Aorta (tissue), 5 donors: Measurements from ENCODE around the gene DOHH. TPM values are rescaled to one million over a fixed set of nuclear protein-coding genes. Genes with fewer than 3 reads are reported as not detected.
A peak's percentile ranks its signal among the peaks of the same experiment; 100 is the strongest.

Experiments
- ATAC-seq: fragments of 200-7000 bp; cut with Tn5 transposase; one replicate; pipeline ENCODE4 v1.9.1; 2022; ENCODE audit warnings: moderate library complexity; ENCODE audit not compliant: low FRiP score
- DNase-seq, 2 donors: peaks; one replicate each; pipeline ENCODE4 v3.0.0-alpha.2; 2020
- H3K27ac ChIP-seq, 2 donors: one replicate each; pipeline ENCODE4 v1.5.1; 2013; ENCODE audit warnings: low read length in 2 of 2, mild to moderate bottlenecking in 2 of 2, moderate library complexity in 2 of 2, control low read depth in 1 of 2, inconsistent platforms in 1 of 2, low read depth in 1 of 2
- H3K27me3 ChIP-seq, 2 donors: one replicate each; pipeline ENCODE4 v1.6.1; 2013; ENCODE audit warnings: control low read depth in 1 of 2, low read length in 1 of 2, mild to moderate bottlenecking in 1 of 2, moderate library complexity in 1 of 2; ENCODE audit not compliant: insufficient read depth in 2 of 2, control insufficient read depth in 1 of 2
- H3K36me3 ChIP-seq, 2 donors: one replicate each; pipeline ENCODE4 v1.6.1; 2013; ENCODE audit warnings: control low read depth in 1 of 2, low read length in 1 of 2, mild to moderate bottlenecking in 1 of 2; ENCODE audit not compliant: insufficient read depth in 2 of 2, control insufficient read depth in 1 of 2
- H3K4me1 ChIP-seq, 2 donors: one replicate each; pipeline ENCODE4 v1.6.1; 2013; ENCODE audit warnings: low read length in 2 of 2, control low read depth in 1 of 2, mild to moderate bottlenecking in 1 of 2, moderate library complexity in 1 of 2; ENCODE audit not compliant: insufficient read depth in 2 of 2, control insufficient read depth in 1 of 2
- H3K4me3 ChIP-seq, 2 donors: one replicate each; pipeline ENCODE4 v1.5.1; 2013; ENCODE audit warnings: low read length in 2 of 2, control low read depth in 1 of 2, mild to moderate bottlenecking in 1 of 2
- H3K9me3 ChIP-seq: one replicate; pipeline ENCODE4 v1.6.1; 2013; ENCODE audit warnings: mild to moderate bottlenecking, low read length; ENCODE audit not compliant: control insufficient read depth
- WGBS, 2 donors: extraction: QIAGEN DNeasy Blood & Tissue Kit; methylation state at CpG; one replicate each; pipeline ENCODE4 v1.1.7; 2013; 5-methylcytosine and 5-hydroxymethylcytosine counted together
- intact Hi-C, 2 donors: fragments of 100-400 bp; cut with DNase I; formaldehyde crosslinking; loops; one replicate each; pipeline versions ENCODE4 v1.14.2 to v1.15.0; 2022
- polyA plus RNA-seq, 2 donors: library from polyadenylated mRNA; stranded (reverse); fragments of 200-250 nt; gene quantifications; one replicate each; pipeline ENCODE4 v1.2.3, GENCODE V29; 2013
- total RNA-seq, 2 donors: library from RNA; stranded (reverse); fragmentation: NEBNext Ultra II Directional; extraction: Animal tissue kit (Norgen Biotek cat#: 25700); gene quantifications; one replicate each; pipeline ENCODE4 v1.2.1, GENCODE V29; 2021
- donor health status: healthy with polysubstance abuse.
- donor health status: Bipolar disorder and iron deficiency.
- donor health status: DM: no; HTN: no; CAD: no.
- donor health status: DM: no; HTN: no; CAD: no.
- donor health status: DM: yes; HTN: yes; CAD: no.

The DOHH gene
- total and polyA plus RNA-seq, 4 donors, result 6.1 to 11.5 (median 7.4) TPM

DNA sequence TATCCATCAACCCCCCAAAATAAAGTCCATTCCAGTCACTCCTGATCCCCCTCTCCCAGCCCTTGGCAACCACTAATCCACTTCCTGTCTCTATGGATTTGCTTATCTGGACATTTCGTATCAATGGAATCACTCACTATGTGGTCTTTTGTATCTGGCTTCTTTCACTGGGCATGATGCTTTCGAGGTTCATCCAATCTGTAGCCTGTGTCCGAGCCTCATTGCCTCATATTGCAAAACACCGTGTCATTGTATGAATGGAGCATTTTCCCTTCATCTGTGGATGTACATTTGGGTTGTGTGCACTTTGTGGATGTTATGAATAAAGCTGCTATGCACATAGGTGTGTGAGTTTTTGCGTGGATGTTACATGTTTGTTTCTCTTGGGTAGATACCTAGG is 4.3 kb upstream of the DOHH start:
- intact Hi-C loops, result no loop called here
- 81 to 84% methylated on average over 5 of the region's 5 CpGs for WGBS, 2 donors

DNA sequence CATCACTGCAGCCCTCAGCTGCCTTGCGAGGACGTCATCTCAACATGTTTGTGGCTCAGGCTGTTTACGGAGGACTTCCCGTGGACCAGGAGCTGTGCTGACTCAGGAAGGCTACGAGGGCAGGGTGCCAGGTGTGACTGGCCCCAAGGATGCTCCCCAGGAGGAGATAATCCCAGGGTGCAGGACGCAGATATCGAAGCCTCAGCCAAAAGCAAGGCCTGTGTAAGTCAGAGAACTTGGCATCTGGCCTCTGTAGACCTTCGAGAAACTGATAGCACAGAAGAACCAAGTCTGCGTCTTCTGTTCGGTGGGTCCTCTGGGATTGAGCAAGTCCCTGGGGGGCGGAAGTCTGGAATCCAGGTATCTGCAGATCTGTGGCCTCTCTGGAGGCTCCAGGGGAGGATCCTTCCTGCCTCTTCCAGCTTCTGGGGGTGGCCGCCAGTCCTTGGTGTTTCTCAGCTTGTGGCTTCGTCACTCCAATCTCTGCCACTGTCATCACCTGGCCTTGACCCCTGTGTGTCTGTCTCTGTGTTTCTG is 2.6 kb upstream of the DOHH start:
- ATAC-seq (no peak), DNase-seq (no peak)
- no peak overlapping the region for H3K27ac ChIP-seq
- no peak overlapping the region for H3K4me3 ChIP-seq
- 85 to 87% methylated on average over 13 of the region's 13 CpGs for WGBS, 2 donors
- no peaks in the 10 kb centered on the region for H3K36me3 ChIP-seq
- H3K9me3 ChIP-seq, result no peaks in the 10 kb centered on the region
- H3K27me3 ChIP-seq, result no peaks in the 10 kb centered on the region
- H3K4me1 ChIP-seq, result peaks cover 0 to 4% of the 10 kb centered on the region in 2 donors
- intact Hi-C loops, result no loop called here

More for the DNA sequence above, 4.3 kb upstream of the DOHH start:
- no peak for DNase-seq
- H3K4me3 ChIP-seq, result no peak overlapping the region
- H3K9me3 ChIP-seq, result no peaks in the 10 kb centered on the region
- ATAC-seq, result no peak
- peaks cover 0 to 1% of the 10 kb centered on the region in 2 donors for H3K36me3 ChIP-seq
- H3K27me3 ChIP-seq, result no peaks in the 10 kb centered on the region
- peaks cover 0 to 3% of the 10 kb centered on the region in 2 donors for H3K4me1 ChIP-seq
- H3K27ac ChIP-seq, result no peak overlapping the region

DNA sequence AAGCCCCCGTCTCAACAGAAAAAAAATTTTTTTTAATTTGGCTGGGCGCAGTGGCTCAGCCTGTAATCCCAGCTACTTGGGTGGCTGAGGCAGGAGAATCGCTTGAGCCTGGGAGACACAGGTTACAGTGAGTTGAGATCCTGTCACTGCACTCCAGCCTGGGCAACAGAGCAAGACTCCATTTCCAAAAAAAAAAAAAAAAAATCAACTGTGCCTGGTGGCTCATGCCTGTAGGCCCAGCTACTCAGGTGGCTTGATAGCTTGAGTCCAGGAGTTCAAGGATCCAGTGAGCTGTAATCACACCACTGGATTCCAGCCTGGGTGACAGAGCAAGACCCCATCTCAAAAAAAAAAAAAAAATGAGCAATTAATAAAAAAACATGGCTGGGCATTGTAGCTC is 1.3 kb upstream of the DOHH start:
- intact Hi-C loops, result no loop called here
- DNase-seq, result no peak

DNA sequence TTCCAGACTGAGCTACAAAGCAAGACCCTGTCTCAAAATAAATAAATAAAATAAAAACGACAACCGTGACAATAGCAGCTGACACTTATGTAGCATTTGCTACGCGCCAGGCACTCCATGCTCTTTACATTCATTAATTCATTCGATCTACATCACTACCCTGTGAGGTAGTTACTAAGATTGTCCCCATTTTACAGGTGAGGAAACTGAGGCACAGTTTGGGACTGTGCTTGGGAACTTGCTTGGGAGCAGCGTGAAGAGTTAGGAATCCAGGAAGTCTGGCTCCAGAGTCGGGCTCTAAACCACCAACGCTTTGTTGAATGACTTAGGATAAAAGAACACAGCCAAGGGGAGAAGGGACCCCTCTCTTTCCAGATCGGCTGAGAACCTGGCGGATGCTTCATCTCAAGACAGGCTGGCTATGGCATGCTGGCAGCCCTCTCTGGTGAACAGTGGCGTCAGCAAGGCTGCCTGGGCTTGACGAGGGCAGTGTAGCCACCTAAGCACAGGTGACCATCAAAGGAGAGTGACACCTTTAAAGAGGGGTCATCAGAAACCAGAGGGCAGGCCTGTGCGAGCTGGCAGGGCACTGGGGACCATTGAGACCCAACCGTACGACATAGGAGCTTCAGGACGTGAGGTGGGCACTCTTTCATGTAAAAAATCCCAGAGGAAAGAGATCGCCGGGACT is 591 bp downstream of the DOHH start:
- H3K9me3 ChIP-seq, result no peaks in the 10 kb centered on the region
- intact Hi-C loops, result no loop called here
- H3K27ac ChIP-seq, result peak overlapping the region in 1 of 2 donors; percentile 95
- no peaks in the 10 kb centered on the region for H3K36me3 ChIP-seq
- H3K27me3 ChIP-seq, result no peaks in the 10 kb centered on the region
- 20 to 25% methylated on average over 18 of the region's 18 CpGs for WGBS, 2 donors
- H3K4me1 ChIP-seq, result peaks cover 0 to 4% of the 10 kb centered on the region in 2 donors
- ATAC-seq (peak; percentile 19), DNase-seq (no peak)
- peak overlapping the region; percentile 80 to 91 for H3K4me3 ChIP-seq

More for the DNA sequence above, 1.3 kb upstream of the DOHH start:
- Histone ChIP-seq H3K4me3 (no peak overlapping the region), H3K9me3 (no peaks in the 10 kb centered on the region), H3K27ac (no peak overlapping the region), H3K4me1 (peaks cover 0 to 4% of the 10 kb centered on the region in 2 donors), H3K27me3 (no peaks in the 10 kb centered on the region), H3K36me3 (no peaks in the 10 kb centered on the region)
- 84 to 85% methylated on average over 3 of the region's 3 CpGs for WGBS, 2 donors
- no peak for ATAC-seq

DNA sequence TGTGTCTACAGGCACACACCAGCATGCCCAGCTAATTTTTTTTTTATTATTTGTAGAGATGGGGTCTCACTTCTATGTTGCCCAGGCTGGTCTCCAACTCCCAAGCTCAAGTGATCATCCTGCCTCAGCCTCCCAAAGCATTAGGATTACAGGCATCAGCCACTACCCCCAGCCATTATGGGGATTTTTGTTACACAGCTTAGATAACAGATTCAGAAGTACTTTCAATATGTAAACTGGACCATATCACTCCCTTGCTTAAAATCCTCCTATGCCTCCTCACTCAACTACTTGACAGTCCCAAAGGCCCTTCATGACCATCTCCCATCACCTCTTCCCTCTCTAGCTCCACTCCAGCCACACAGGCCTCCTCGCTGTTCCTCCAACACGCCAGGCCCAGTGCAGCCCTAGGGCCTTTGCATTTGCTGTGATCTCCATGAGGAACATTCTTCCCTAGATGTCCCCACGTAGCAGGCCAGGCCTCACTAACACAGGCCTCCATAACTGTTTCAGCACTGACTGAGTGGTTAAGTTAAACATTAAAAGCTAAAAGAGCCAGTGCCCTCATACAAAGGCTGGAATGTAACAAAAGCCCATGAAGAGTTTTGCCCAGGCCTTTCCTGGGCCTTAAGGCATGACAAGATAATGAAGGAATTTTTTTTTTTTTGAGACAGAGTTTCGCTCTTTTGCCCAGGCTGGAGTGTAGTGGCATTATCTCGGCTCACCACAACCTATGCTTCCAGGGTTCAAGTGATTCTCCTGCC is 2.5 kb downstream of the DOHH start:
- H3K36me3 ChIP-seq, result no peaks in the 10 kb centered on the region
- ATAC-seq, result no peak
- H3K27me3 ChIP-seq, result no peaks in the 10 kb centered on the region
- 94 to 96% methylated on average over 5 of the region's 5 CpGs for WGBS, 2 donors
- H3K27ac ChIP-seq, result no peak overlapping the region
- no peak overlapping the region for H3K4me3 ChIP-seq
- H3K9me3 ChIP-seq, result no peaks in the 10 kb centered on the region
- no peak for DNase-seq
- intact Hi-C loops, result no loop called here
- H3K4me1 ChIP-seq, result peaks cover 0 to 4% of the 10 kb centered on the region in 2 donors

DNA sequence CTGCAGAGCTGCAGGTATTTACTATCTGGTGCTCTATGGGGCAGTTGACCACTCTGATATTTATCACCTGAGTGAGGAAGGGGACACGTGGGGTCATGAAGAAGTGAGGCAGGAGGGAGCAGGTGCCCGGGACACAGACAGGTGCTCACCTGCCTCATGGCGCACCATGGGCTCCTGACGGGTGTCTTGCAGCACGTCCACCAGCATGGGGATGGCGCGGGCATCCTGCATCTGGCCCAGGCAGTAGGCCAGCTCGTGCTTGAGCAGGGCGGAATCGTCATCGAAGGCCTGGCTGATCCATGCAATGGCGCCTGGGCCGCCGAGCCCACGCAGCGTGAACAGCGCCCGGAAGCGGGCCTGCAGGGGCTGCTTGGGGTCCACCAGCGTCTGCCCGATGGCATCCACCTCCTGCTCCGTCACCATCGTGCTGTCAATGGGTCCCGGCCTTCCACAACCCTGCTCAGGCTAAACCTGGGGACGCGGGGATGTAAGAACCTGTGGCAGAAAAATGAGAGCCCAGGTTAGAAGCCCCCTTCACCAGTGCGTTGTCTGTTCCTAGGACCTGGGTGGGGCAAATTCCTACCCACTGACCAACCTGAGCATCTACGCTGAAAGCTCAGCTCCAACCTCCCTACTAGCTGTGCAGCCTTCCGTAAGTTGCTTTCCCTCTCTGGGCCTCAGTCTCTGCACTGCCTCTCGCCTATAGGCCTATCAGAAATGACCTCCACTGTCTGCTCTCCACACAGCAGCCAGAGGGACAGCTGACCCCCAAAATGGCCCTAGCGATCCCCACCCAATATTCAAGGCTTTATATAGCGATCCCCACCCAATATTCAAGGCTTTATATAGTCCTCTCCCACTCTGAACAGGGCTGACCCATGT is 3.8 kb downstream of the DOHH start:
- ATAC-seq (no peak), DNase-seq (no peak)
- Histone ChIP-seq H3K36me3 (no peaks in the 10 kb centered on the region), H3K4me1 (peaks cover 0 to 4% of the 10 kb centered on the region in 2 donors), H3K4me3 (no peak overlapping the region), H3K27ac (no peak overlapping the region), H3K9me3 (no peaks in the 10 kb centered on the region), H3K27me3 (no peaks in the 10 kb centered on the region)
- intact Hi-C loops, result no loop called here
- WGBS, 2 donors, result 95% methylated on average over 31 to 32 of the region's 32 CpGs

DNA sequence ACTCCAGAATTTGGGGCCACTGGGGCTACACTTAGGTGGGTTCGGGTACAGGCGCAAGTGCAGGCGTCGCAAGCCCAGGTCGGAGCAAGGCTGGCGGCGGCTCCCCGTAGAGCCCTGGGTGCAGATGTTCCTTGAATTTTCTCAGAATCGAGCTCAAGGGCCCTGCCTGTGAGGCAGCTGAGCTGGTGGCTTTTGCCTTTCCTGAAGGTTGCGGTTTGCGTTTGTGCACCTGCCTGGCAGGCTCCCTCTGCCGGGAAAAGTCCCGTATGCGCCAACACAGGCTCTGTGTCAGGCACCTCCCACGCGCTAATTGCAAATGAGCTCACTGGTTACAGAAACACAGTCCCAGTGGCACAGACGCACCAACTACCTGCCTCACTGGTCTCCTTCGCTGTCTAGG is 5.9 kb downstream of the DOHH start:
- H3K9me3 ChIP-seq, result no peaks in the 10 kb centered on the region

DNA sequence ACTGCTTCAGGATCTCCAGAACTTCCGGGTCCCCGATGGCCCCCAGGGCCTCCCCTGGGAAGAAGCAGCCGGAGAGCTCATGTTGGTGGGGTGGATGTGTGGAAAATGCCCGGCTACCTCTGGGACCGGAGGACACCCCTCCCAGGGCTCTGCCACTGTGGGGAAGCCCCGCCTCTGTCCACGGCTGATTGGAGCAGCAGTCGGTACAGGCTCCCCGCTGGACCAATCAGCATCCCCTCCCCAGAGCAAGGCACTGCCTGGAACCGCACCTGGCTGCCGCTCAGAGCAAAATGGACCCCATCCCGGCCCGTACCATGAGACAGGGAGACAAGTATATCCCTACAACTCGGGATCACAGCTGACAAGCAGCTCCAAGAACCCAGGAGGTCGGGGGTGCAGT is 6.4 kb downstream of the DOHH start:
- no peak for ATAC-seq

More for the DNA sequence above, 5.9 kb downstream of the DOHH start:
- H3K4me3 ChIP-seq, result no peak overlapping the region
- no peak for DNase-seq
- no peaks in the 10 kb centered on the region for H3K4me1 ChIP-seq
- H3K36me3 ChIP-seq, result no peaks in the 10 kb centered on the region
- 94 to 96% methylated on average over 18 of the region's 18 CpGs for WGBS, 2 donors
- no peak overlapping the region for H3K27ac ChIP-seq
- intact Hi-C loops, result no loop called here
- ATAC-seq, result no peak
- H3K27me3 ChIP-seq, result no peaks in the 10 kb centered on the region

More for the DNA sequence above, 6.4 kb downstream of the DOHH start:
- H3K9me3 ChIP-seq, result no peaks in the 10 kb centered on the region
- H3K4me3 ChIP-seq, result no peak overlapping the region
- 82 to 83% methylated on average over 15 of the region's 15 CpGs for WGBS, 2 donors
- no peak for DNase-seq
- intact Hi-C loops, result no loop called here
- no peak overlapping the region for H3K27ac ChIP-seq
- H3K4me1 ChIP-seq, result no peaks in the 10 kb centered on the region
- H3K36me3 ChIP-seq, result no peaks in the 10 kb centered on the region
- H3K27me3 ChIP-seq, result no peaks in the 10 kb centered on the region
